ENCODE measurements around the gene ARRDC5. TPM values are rescaled to one million over a fixed set of nuclear protein-coding genes. Genes with fewer than 3 reads are reported as not detected.
"Not testable (repeated sequence)": the region's sequence is repeated elsewhere in the genome, so short reads cannot be mapped to it uniquely, and the experiment has no call there.

Gene ARRDC5
- total RNA-seq = under 1 TPM; 0.21 to 0.42 TPM
- long read RNA-seq = 0 reads

GRCh38 chr19:4902796-4903195 lies at the start of gene ARRDC5:
ARRDC5 (minus strand) TSS chr19:4902896; CDS start chr19:4902825, 71 bp downstream.
- intact Hi-C loops (cut with DNase I, micrococcal nuclease) = no loop called here
- DNase-seq (no peak), ATAC-seq (no peak)

- no peak for DNase-seq
- no peak for ATAC-seq
- intact Hi-C loops (cut with DNase I, micrococcal nuclease) = no loop called here
Observed at GRCh38 chr19:4951656-4952055, 49.0 kb upstream of the ARRDC5 start.

- ATAC-seq; intact Hi-C loops (cut with DNase I, micrococcal nuclease): not testable (repeated sequence)
Observed at GRCh38 chr19:4950650-4951049, 48.0 kb upstream of the ARRDC5 start.

GRCh38 chr19:4941638-4942169 lies 39.0 kb upstream of the ARRDC5 start:
- ATAC-seq; intact Hi-C loops (cut with DNase I, micrococcal nuclease); DNase-seq: not testable (repeated sequence)

More at GRCh38 chr19:4950650-4951049, 48.0 kb upstream of the ARRDC5 start:
- not testable (repeated sequence) for DNase-seq

GRCh38 chr19:4939466-4939865 lies 36.8 kb upstream of the ARRDC5 start:
- ATAC-seq (no peak), DNase-seq (no peak)
- intact Hi-C loops (cut with DNase I, micrococcal nuclease) = no loop called here

GRCh38 chr19:4938461-4938860 lies 35.8 kb upstream of the ARRDC5 start:
- ATAC-seq; DNase-seq; intact Hi-C loops (cut with DNase I, micrococcal nuclease): not testable (repeated sequence)

- intact Hi-C loops (cut with DNase I, micrococcal nuclease) = no loop called here
- DNase-seq (no peak), ATAC-seq (no peak)
Observed at GRCh38 chr19:4937060-4937459, 34.4 kb upstream of the ARRDC5 start.

GRCh38 chr19:4935444-4935843 lies 32.7 kb upstream of the ARRDC5 start:
- ATAC-seq (no peak), DNase-seq (no peak)
- intact Hi-C loops (cut with DNase I, micrococcal nuclease) = no loop called here

- intact Hi-C loops (cut with DNase I, micrococcal nuclease) = no loop called here
- ATAC-seq = peak; percentile 77
- DNase-seq = peak; percentile 13 to 55
Observed at GRCh38 chr19:4933528-4933927, 30.8 kb upstream of the ARRDC5 start.

GRCh38 chr19:4932711-4933110 lies 30.0 kb upstream of the ARRDC5 start:
- intact Hi-C loops (cut with DNase I, micrococcal nuclease) = no loop called here
- DNase-seq = no peak
- no peak for ATAC-seq

- DNase-seq (no peak), ATAC-seq (no peak)
- intact Hi-C loops (cut with DNase I, micrococcal nuclease) = no loop called here
Observed at GRCh38 chr19:4930664-4931063, 28.0 kb upstream of the ARRDC5 start.

- intact Hi-C loops (cut with DNase I, micrococcal nuclease) = no loop called here
- DNase-seq (no peak), ATAC-seq (no peak)
Observed at GRCh38 chr19:4929186-4929585, 26.5 kb upstream of the ARRDC5 start.

GRCh38 chr19:4923276-4923747 lies 20.6 kb upstream of the ARRDC5 start:
- DNase-seq (no peak), ATAC-seq (no peak)
- intact Hi-C loops (cut with DNase I, micrococcal nuclease) = no loop called here

GRCh38 chr19:4922530-4923275 lies 20.0 kb upstream of the ARRDC5 start:
- ATAC-seq = no peak
- no peak for DNase-seq
- intact Hi-C loops (cut with DNase I, micrococcal nuclease) = no loop called here

- no peak for ATAC-seq
- DNase-seq = peak in 1 of 2 donors; percentile 26
- intact Hi-C loops (cut with DNase I, micrococcal nuclease) = no loop called here
Observed at GRCh38 chr19:4916292-4917082, 13.8 kb upstream of the ARRDC5 start.

- ATAC-seq = peak; percentile 91
- peak; percentile 88 to 92 for DNase-seq
- intact Hi-C loops (cut with DNase I, micrococcal nuclease) = loop anchor here in 1 of 2 donors (5.0 kb wide), 1 partner anchor 43 kb away; no protein-coding TSS in a partner anchor
Observed at GRCh38 chr19:4914736-4915501, 12.2 kb upstream of the ARRDC5 start.

GRCh38 chr19:4913996-4914735 lies 11.5 kb upstream of the ARRDC5 start:
- intact Hi-C loops (cut with DNase I, micrococcal nuclease) = loop anchor here in 1 of 2 donors (5.0 kb wide), 1 partner anchor 42 kb away; no protein-coding TSS in a partner anchor
- DNase-seq (peak in 1 of 2 donors; percentile 18), ATAC-seq (no peak)

Measured in left colon (tissue), 2 donors.